AG08396 (cell line): ENCODE data around the gene DMAP1.

Experiments used
- DNase-seq: peaks from one replicate; pipeline ENCODE4 v3.0.0; 2012; ENCODE audit warnings: low spot score, mixed read lengths

Gene DMAP1

GRCh38 chr1:44256762-44257554 is 43.7 kb downstream of the DMAP1 start:
- no peak for DNase-seq

DNA sequence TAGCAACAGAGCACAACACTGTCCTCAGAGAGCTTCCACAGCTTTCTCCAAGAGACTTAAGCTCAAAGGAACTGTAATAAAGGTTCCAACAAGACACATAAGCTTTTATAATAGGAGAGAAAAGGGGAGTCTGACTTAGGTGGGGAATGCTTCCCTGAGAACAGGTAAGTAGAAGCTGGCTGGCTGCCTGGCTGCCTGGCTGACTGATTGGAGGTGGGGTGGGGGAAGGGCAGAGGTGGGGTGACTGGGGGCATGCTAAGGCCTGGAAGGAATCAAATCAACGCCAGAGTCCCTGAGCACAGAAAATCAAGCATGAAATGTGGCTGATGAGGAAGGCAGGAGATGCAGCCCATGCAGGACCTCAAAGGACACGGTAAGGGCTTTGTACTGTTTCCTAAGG is 45.8 kb downstream of the DMAP1 start:
- DNase-seq, result no peak

DNA sequence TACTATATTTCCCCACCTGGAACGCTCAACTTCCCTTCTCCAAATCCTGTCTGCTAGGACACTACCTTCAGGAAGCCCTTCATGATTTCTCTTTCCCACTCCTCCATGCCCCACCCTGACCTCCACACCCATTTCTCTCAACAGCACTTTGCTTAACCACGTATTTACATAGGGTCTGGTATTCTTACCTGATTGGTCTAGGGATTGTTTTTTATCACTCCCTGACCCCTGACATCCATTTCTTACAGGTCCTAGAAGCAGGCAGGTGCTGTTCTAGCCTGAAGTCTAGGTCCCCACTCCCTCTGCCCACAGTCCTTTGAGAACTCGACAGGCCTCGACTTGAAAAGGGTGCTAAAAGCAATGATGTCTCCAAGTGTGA is 47.5 kb downstream of the DMAP1 start:
- DNase-seq, result no peak

GRCh38 chr1:44261171-44261817 is 48.0 kb downstream of the DMAP1 start:
- no peak for DNase-seq

DNA sequence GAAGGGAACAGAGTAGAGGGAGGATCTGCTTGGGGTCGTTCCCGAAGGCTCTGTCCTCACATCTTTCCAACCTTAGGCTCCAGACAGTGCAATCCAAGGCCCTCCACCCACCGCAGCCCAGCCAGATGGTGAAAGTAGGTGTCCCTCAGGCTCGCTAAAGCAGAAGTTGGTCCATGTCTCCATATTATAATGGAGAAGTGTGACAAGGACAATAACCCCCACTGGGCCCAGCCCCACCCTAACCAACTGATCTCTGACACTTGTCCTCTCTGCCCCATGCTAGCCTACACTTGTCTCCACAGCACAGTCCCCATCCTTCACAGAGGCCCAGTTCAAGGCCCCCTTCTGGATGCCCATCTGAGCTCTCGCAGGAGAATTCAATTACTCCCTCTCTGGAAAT is 48.7 kb downstream of the DMAP1 start:
- DNase-seq, result no peak

DNA sequence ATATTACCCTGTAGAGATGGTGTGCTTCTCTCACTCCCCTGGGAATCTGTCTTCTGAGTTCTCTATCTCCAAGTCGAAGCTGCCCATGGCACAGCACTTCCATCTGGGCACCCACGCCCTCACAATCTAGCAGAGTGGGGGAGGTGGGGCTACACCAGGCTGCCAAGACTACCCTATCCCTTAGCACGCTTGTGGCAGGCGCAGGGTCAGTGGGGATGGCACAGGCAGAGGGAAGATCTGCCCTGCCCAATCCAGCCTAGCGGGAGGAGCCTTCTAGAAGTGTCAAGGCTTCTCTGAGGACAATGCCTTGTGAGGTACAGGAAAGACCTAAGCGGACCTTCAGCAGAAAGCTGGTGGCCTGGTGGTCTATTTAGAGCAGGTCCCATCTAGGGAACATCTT is 49.1 kb downstream of the DMAP1 start:
- DNase-seq, result no peak

GRCh38 chr1:44262816-44263567 is 49.7 kb downstream of the DMAP1 start:
- DNase-seq, result no peak

- no peak for DNase-seq
These were observed 50.5 kb downstream of the DMAP1 start for GRCh38 chr1:44263568-44264450.

DNA sequence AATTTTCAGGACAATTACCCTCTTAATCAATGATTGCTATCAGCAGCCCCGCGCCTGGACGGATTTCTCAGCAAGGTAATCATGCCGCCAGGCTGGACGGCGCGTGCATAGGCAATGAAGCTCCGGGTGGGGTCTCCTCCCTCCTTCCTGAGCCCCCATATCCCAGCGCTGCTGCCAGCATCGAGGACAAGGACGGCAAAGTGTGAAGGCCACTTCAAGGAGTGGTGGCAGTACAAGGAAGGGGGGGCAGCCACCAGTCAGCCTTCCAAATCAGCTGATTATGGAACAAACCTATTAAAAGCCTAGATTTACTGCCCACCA is 51.1 kb downstream of the DMAP1 start:
- DNase-seq, result no peak

DNA sequence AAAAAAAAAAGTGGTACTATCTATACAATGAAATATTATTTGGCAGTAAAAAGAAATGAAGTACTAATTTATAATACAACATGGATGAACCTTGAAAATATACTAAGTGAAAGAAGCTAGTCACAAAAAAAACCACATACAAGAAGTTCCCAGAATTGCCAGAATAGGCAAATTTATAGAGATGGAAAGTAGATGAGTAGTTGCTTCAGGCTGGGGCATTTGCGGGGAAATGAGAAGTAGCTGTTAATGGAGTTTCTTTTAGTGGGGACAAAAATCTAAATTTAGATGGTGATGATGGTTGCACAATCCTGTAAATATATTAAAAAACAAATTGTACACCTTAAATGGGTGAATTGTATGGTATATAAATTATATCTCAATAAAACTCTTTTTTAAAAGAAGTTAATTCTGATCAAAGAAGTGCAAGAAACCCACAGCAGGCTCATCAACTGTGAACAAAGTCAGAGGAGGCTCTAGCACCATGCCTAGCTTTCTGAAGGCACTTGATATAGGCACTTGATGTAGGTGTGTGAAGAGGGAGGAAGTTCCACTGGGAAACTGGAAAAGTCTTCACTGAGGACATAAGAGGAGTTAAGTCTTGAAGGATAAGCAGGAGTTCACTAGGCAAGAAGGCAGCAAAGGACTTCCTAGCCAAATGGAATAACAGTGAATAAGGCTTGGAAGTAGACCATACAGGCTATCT is 52.5 kb downstream of the DMAP1 start:
- DNase-seq, result no peak

DNA sequence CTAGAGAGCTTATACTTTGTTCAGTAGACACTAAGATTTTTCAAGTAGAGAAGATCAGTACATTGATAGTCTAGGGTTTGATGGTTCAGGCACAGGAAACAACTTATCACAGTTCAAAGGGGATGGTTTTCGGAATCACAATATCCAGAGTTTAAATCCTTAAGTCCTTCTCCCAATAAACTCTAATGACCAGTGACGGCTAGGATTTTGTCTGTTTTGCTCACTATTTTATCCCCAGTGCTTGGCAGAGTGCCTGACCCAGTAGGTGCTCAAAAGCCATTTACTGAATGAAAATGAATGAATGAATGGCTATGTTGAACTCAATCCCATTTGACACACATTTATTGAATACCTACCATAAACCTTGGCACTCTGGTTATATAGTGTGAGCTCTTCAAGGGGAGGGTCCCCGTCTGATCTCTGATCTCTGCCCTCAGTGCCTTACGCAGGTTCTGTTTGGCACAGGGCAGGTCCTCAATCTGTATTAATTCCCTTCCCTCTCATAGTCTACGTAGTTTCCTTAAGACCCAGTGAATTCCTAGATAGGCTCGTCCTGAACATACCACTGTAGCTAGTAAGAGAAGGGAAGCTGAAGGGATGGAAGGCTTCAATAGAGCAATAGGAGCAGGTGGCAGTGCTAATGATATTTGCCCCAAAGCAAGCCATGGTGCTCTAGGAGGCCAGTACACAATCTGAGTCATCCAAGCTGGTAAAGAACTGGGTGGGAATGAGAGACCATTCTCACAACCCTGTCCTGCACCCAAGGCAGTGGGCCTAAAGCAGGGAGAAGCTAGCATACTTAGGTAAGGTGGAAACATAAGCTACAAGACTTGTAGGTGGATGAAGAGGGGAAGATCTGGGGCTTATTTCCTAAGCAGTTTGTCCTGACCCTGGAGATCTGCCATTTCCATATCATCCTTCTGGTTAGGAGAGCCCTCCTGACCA is 53.4 kb downstream of the DMAP1 start:
- no peak for DNase-seq

GRCh38 chr1:44267438-44267837 is 54.2 kb downstream of the DMAP1 start:
- DNase-seq, result no peak

DNA sequence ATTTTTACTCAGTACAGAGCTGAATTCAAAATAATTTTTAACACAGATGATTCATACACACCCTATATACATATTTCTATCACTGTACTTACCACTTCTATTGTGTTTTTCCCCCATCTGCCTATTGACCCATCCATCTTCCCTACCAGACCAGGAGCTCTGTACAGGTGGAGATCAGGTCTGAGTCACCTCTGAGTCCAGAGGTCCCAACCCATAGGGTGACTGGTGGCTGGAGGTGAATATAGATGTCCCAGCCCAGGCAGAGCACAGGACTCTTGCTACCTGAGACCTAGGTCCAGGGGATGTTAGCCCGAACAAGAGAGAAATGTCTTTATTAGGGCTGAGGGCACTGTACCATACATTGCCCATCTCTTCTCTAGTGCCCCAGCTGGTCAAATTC is 54.8 kb downstream of the DMAP1 start:
- no peak for DNase-seq
